ENCODE data around the gene PPP1R1A. TPM values are rescaled to one million over a fixed set of nuclear protein-coding genes. Genes with fewer than 3 reads are reported as not detected.

PPP1R1A gene
- total and polyA plus RNA-seq, 2 donors (not counting 1 experiment from before 2014, with no cell fraction given) = not detected

- Histone ChIP-seq H3K27me3 (replicated peaks in 1 of 4; ENCODE audit: control extremely low read depth in 1 of 4, control insufficient read depth in 3 of 4, insufficient read depth in 4 of 4, low read length in 3 of 4) (no peaks in the 10 kb centered on the region), H3K79me2 (ENCODE audit: control insufficient read depth, insufficient read depth, low read length) (no peaks in the 10 kb centered on the region), H3K9ac (ENCODE audit: low read length) (peak overlapping the region; percentile 69), H3K4me2 (replicated peaks; ENCODE audit: low read depth, low read length, poor library complexity, severe bottlenecking) (peak overlapping the region; percentile 73), H3K4me1 (ENCODE audit: control insufficient read depth in 2 of 2, insufficient read depth in 2 of 2, low read length in 2 of 2) (peaks cover 13 to 19% of the 10 kb centered on the region in 2 donors), H2AFZ (ENCODE audit: insufficient read depth, low read depth, low read length, poor library complexity, severe bottlenecking) (peak overlapping the region; percentile 82), H3K4me3 (ENCODE audit: control extremely low read depth in 1 of 5, extremely low read depth in 1 of 5, insufficient read depth in 1 of 5, low read depth in 2 of 5, low read length in 4 of 5) (peak overlapping the region; percentile 56 to 75 (median 70)), H3K36me3 (replicated peaks in 1 of 2; ENCODE audit: control extremely low read depth in 1 of 2, control insufficient read depth in 1 of 2, extremely low read depth in 1 of 2, insufficient read depth in 2 of 2, low read length in 1 of 2) (no peaks in the 10 kb centered on the region), H3K27ac (ENCODE audit: low read length in 2 of 2) (peak overlapping the region; percentile 50 to 56), H4K20me1 (ENCODE audit: control insufficient read depth, insufficient read depth, low read length, poor library complexity, severe bottlenecking) (no peaks in the 10 kb centered on the region), H3K9me3 (ENCODE audit: control extremely low read depth in 1 of 3, control insufficient read depth in 2 of 3, insufficient read depth in 1 of 3, low read length in 2 of 3) (no peaks in the 10 kb centered on the region)
- Mint-ChIP-seq H3K27ac (peak overlapping the region; percentile 80), H3K9me3 (ENCODE audit: insufficient read depth) (no peaks in the 10 kb centered on the region), H3K4me3 (peak overlapping the region; percentile 94), H3K27me3 (no peaks in the 10 kb centered on the region), H3K4me1 (peaks cover 24% of the 10 kb centered on the region)
- DNase-seq (peak; percentile 88), ATAC-seq (ENCODE audit: low read depth) (peak; percentile 100)
- CTCF ChIA-PET = interaction anchor here (0.5 to 1.9 kb wide), 4 partner anchors 10 to 1261 kb away, joined by 3 to 12 read pairs (median 3); partner anchors contain the start of genes MYG1 and PDE1B
- WGBS (ENCODE audit: insufficient coverage) = 1% methylated on average over 12 of the region's 14 CpGs
- intact Hi-C loops (cut with micrococcal nuclease) = no loop called here
- TF ChIP-seq CTCF (IDR thresholded peaks at IDR 0.05) (no peak), EZH2 (IDR thresholded peaks at IDR 0.05; ENCODE audit: borderline replicate concordance, insufficient read depth, low read depth, low read length, poor library complexity, severe bottlenecking) (no peak)
- POLR2A ChIA-PET = interaction anchor here (0.7 kb wide), 1 partner anchor 10 kb away, joined by 4 read pairs; no protein-coding TSS in a partner anchor
Observed at GRCh38 chr12:54560374-54560858, 28.0 kb downstream of the PPP1R1A start.

- no peak overlapping the region for H2AFZ ChIP-seq (ENCODE audit: insufficient read depth, low read depth, low read length, poor library complexity, severe bottlenecking)
- H3K4me1 Mint-ChIP-seq = peaks cover 24% of the 10 kb centered on the region
- H3K27ac ChIP-seq (ENCODE audit: low read length in 2 of 2) = no peak overlapping the region
- H3K9ac ChIP-seq (ENCODE audit: low read length) = no peak overlapping the region
- H3K79me2 ChIP-seq (ENCODE audit: control insufficient read depth, insufficient read depth, low read length) = no peaks in the 10 kb centered on the region
- no peaks in the 10 kb centered on the region for H3K9me3 ChIP-seq (ENCODE audit: control extremely low read depth in 1 of 3, control insufficient read depth in 2 of 3, insufficient read depth in 1 of 3, low read length in 2 of 3)
- no peak overlapping the region for H3K4me3 Mint-ChIP-seq
- H3K27me3 Mint-ChIP-seq = no peaks in the 10 kb centered on the region
- H3K36me3 ChIP-seq (replicated peaks in 1 of 2; ENCODE audit: control extremely low read depth in 1 of 2, control insufficient read depth in 1 of 2, extremely low read depth in 1 of 2, insufficient read depth in 2 of 2, low read length in 1 of 2) = no peaks in the 10 kb centered on the region
- DNase-seq = no peak
- H3K4me1 ChIP-seq (ENCODE audit: control insufficient read depth in 2 of 2, insufficient read depth in 2 of 2, low read length in 2 of 2) = peaks cover 13 to 19% of the 10 kb centered on the region in 2 donors
- WGBS (ENCODE audit: insufficient coverage) = no CpG with 5 or more reads among the region's 1 CpG
- H4K20me1 ChIP-seq (ENCODE audit: control insufficient read depth, insufficient read depth, low read length, poor library complexity, severe bottlenecking) = no peaks in the 10 kb centered on the region
- TF ChIP-seq EZH2 (IDR thresholded peaks at IDR 0.05; ENCODE audit: borderline replicate concordance, insufficient read depth, low read depth, low read length, poor library complexity, severe bottlenecking) = no peak
- no peak for TF ChIP-seq CTCF (IDR thresholded peaks at IDR 0.05)
- H3K27me3 ChIP-seq (replicated peaks in 1 of 4; ENCODE audit: control extremely low read depth in 1 of 4, control insufficient read depth in 3 of 4, insufficient read depth in 4 of 4, low read length in 3 of 4) = no peaks in the 10 kb centered on the region
- H3K4me3 ChIP-seq (ENCODE audit: control extremely low read depth in 1 of 5, extremely low read depth in 1 of 5, insufficient read depth in 1 of 5, low read depth in 2 of 5, low read length in 4 of 5) = no peak overlapping the region
- ATAC-seq (ENCODE audit: low read depth) = no peak
- ChIA-PET POLR2A (no interaction called here), CTCF (no interaction called here)
- H3K9me3 Mint-ChIP-seq (ENCODE audit: insufficient read depth) = no peaks in the 10 kb centered on the region
- H3K27ac Mint-ChIP-seq = no peak overlapping the region
- no peak overlapping the region for H3K4me2 ChIP-seq (replicated peaks; ENCODE audit: low read depth, low read length, poor library complexity, severe bottlenecking)
- intact Hi-C loops (cut with micrococcal nuclease) = loop anchor here (10.0 kb wide), 1 partner anchor 64 kb away; the partner anchor contains the start of gene NCKAP1L
Observed at GRCh38 chr12:54558759-54559158, 29.7 kb downstream of the PPP1R1A start.

All from B cell (primary cell).